ENCODE results near the gene TXK. TPM values are rescaled to one million over a fixed set of nuclear protein-coding genes. Genes with fewer than 3 reads are reported as not detected.

TXK gene
- 0.16 and 0.31 TPM in 2 replicates for total RNA-seq

GRCh38 chr4:48134081-48134480, at the start of gene TXK:
Gene TXK (minus strand): TSS chr4:48134250. CDS start chr4:48134170, 80 bp downstream.

Other genes with a start within 250 kb of the TXK start
- 4.5 and 11.3 TPM in 2 replicates for gene NFXL1, start 219.7 kb downstream of the TXK start, total RNA-seq
- not detected in 2 replicates for gene CNGA1, start 117.6 kb downstream of the TXK start, total RNA-seq
- 0.49 and 0.57 TPM in 2 replicates for gene NIPAL1, start 117.5 kb downstream of the TXK start, total RNA-seq
- gene TEC, start 135.6 kb upstream of the TXK start, total RNA-seq: 1.8 and 2.3 TPM in 2 replicates
- 11.0 and 16.3 TPM in 2 replicates for gene SLAIN2, start 207.3 kb upstream of the TXK start, total RNA-seq

Measured in bladder microvascular endothelial cell (primary cell).